Activated T-helper 1 cell treated with anti-CD3 and anti-CD28 coated beads, Interleukin-2, amount 50 U/mL, for 16 hours (primary cell): ENCODE measurements around the gene TM2D3.

ENCODE experiments used
- DNase-seq, 2 donors: peaks; one replicate each; pipeline ENCODE4 v3.0.0-alpha.2; 2020; ENCODE audit warnings: low read depth in 1 of 2, low spot score in 1 of 2

The TM2D3 gene

GRCh38 chr15:101652098-101652785 is at the start of gene TM2D3:
TM2D3 (minus strand) TSS chr15:101652381; CDS start chr15:101652361, 20 bp downstream.
- peak; percentile 92 to 95 for DNase-seq

DNA sequence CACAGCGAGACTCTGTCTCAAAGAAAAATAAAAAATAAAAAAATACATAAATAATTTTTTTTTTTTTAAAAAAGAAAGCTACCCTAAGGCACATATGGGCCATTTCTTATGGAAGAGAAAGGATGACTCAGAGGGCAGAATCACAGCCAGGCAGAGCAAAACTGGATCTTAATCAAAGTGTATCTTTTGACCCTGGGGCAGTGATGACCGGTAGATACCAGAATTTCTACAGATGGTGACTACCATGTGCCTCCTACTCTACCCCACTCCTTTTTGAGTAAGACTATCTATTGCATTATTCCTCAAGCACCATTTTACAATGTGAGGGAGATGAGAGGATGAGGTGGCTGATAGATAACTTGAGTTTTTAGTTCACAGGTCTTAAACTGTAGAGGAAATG is 46.1 kb upstream of the TM2D3 start:
- no peak for DNase-seq

- DNase-seq = no peak
Observed at GRCh38 chr15:101697488-101697887, 45.3 kb upstream of the TM2D3 start.

GRCh38 chr15:101696829-101697228 is 44.6 kb upstream of the TM2D3 start:
- DNase-seq = no peak

GRCh38 chr15:101694261-101694660 is 42.1 kb upstream of the TM2D3 start:
- DNase-seq = no peak

DNA sequence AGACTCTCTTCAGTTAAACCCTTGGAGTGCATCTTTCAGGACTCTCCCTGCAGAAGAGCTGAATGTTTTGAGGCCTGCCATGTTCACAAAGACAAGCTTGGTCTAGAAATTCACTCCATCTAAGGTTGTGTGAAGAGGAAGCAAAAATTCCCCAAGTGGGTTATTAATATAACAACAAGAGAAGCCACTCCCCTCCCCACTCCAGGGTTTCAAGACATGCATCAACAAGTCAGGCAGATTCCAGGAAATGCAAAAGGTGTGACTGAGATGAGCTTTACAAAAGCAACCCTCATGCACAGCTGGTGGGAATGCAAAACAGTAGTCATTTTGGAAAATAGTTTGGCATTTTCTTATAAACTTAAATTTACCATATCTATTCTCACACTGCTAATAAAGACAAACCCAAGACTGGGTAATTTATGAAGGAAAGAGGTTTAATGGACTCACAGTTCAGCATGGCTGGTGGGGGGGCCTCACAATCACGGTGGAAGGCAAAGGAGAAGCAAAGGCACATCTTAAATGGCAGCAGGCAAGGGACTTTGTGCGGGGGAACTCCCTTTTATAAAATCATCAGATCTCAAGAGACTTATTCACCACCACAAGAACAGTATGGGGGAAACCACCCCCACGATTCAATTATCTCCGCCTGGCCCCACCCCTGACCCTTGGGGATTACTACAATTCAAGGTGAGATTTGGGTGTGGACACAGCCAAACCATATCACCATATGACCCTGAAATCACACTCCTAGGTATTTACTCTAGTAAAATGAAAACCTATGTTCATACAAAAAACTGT is 40.8 kb upstream of the TM2D3 start:
- no peak for DNase-seq

- no peak for DNase-seq
Observed at GRCh38 chr15:101689901-101690300, 37.7 kb upstream of the TM2D3 start.

DNA sequence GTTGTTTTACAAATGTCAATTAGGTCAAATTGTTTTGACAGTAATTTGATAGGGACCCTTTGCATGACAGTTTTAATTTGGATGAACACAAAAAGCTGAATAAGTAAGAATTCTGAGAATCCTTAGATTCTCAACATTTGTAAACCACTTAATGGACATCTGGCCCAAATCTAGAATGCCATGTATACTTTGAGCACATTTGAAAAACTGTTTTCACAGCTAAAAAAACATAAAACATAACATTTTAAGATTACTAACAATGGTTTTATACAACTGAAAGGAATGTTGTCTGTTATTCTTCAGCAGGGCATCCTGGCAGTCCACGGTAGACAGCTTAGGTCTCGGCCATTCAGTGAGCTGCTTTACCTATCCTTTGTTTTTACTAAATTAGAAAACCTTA is 34.5 kb upstream of the TM2D3 start:
- DNase-seq = no peak

DNA sequence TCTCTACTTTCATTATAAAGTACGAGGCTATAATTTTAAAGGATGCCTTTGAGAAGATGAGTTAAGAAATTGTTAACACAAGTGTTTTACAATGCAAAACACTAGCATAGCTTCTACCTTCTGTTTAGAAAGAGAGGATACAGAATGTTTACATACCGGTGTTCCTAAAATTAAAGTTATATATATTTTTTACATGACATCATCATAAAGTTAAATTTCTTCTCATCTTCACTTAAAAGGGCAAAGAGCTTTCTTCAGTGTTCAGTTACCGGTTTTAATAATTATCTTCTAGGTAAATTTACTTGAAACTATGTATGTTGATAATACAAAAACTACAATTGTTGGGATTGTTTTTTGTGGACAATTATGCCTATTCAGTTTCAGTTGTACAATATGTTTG is 32.7 kb upstream of the TM2D3 start:
- DNase-seq = no peak

DNA sequence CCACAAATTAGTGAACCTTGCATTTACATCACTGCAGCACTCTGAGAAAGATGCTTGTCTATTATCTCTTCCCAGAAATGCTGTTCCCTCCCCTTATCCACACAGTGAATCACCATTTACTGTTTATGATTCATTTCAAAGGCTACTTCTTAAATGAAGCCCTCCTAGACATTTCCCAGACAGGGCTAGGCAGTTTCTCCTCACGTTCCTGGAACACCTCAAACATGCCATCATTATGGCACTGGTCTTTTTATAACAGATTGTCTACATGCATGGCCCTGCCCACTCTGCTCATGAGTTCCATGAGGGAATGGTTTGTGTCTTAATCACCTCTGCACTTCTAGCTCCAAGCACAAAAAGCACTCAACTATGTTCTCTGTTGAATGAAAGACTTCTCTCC is 32.2 kb upstream of the TM2D3 start:
- DNase-seq = no peak

- DNase-seq = no peak
Observed at GRCh38 chr15:101679806-101680205, 27.6 kb upstream of the TM2D3 start.

- DNase-seq = no peak
Observed at GRCh38 chr15:101676921-101677329, 24.7 kb upstream of the TM2D3 start.

DNA sequence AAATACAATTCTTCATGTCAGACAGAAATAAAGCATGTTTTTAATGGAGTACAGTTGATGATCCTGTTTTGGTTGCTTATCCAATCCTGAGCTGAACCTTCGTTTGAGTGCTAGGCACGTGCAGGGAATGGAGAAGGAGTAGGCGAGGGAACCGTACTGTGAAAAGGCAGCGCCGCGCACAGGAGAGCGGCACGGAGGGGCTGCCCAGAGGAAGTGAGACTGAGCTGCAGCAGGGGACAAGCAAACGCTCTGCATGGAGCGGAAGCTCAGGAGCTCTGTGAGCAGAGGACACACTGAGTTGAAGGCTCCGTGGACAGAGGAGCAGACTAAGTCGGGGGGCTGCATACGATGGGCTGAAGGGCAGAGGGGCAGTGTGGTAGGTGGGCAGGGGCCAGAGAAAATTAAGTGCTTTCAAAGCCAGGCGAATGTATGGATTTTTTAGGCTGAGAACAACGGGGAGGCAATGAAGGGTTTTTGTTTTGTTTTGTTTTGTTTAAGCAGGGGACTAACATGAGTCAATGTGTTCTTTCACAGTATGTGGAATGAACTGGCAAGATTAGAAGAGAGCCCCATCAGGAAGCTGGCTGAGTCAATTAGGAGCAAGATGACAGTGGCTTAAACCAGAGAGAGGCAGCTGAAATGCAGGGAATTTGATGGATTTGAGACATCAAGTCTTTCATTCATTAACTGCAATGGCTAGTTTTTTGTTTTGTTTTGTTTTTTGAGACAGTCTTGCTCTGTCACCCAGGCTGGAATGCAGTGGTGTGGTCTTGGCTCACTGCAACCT is 23.8 kb upstream of the TM2D3 start:
- no peak for DNase-seq

- no peak for DNase-seq
Observed at GRCh38 chr15:101675015-101675414, 22.8 kb upstream of the TM2D3 start.

GRCh38 chr15:101672298-101672697 is 20.1 kb upstream of the TM2D3 start:
- DNase-seq = no peak

DNA sequence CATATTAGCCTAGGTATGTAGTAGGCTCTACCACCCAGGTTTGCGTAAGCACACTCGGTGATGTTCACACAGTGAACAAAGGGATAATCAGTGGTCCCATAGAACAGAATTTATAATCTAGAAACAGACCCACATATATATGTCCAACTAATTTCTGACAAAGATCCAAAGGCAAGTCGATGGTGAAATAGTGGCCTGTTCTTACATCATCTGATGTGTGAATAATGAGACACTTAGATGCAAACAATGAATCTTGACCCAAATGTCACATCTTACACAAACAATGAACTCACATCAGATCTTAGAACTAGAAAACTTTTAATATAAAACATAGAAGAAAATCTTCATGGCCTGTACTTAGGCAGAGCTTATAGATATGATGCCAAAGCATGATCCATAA is 17.6 kb upstream of the TM2D3 start:
- no peak for DNase-seq

DNA sequence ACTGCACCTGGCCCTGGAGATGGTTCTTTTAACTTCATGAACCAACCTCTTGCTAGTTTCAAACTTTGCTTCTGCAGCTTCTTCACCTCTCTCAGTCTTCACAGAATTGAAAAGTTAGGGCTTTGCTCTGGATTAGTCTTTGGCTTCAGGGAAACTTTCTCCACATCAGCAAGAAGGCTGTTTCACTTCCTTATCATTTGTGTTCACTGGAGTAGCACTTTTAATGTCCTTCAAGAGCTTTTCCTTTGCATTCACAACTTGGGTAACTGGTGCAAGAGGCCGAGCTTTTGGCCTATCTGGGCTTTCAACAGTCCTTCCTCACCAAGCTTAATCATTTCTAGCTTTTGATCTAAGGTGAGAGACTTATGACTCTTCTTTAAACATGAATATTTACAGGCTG is 15.7 kb upstream of the TM2D3 start:
- no peak for DNase-seq

- no peak for DNase-seq
Observed at GRCh38 chr15:101664303-101664913, 12.2 kb upstream of the TM2D3 start.

DNA sequence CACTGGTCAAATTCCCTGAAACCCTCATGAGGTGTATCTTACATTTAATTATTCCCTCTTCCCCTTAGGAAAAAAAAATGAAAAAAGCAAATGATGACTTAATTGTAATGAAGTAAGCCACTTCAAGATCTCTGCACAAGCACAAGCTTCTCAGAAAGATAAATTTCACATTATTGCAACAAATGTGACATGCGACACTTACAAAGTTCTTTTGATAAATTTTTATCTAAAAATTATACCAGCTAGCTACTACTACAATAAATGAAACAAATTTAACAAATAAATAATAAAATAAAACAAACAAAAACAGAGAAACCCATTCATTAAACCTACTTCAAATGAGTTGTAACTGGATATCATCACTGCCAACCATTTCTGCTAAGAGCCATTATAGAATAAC is 10.0 kb upstream of the TM2D3 start:
- no peak for DNase-seq

DNA sequence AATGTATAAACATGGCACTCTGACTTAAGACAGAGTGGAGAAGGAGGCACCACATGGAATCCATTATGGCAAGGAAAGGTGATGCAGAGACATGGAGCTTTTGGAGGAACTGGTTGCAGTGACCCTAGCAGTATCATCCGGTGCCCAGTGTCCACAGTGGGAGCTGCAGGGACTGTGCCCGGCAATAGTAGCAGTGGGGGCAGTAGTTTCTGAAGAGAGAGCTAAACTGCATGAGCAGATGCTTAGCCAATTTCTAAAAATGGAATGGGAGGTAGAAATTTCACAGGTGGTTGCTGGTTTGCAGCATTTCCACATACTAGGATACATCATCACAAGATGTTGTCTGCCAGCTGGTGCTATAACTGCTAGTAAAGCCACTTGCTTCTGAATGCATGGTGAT is 7.8 kb upstream of the TM2D3 start:
- DNase-seq = no peak

- no peak for DNase-seq
Observed at GRCh38 chr15:101657968-101658784, 6.0 kb upstream of the TM2D3 start.
